ENCODE results near the gene FOXL3.

FOXL3 gene

GRCh38 chr7:250523-250922, 39.4 kb upstream of the FOXL3 start:
- H3K36me3 ChIP-seq (ENCODE audit: insufficient read depth, low read length) = no peaks in the 10 kb centered on the region
- H3K4me3 ChIP-seq (ENCODE audit: low read length) = no peak overlapping the region
- H2AFZ ChIP-seq (ENCODE audit: low read depth, low read length) = no peak overlapping the region
- no peaks in the 10 kb centered on the region for H3K27me3 ChIP-seq (ENCODE audit: insufficient read depth, low read length)
- H3K9me3 ChIP-seq (ENCODE audit: low read length) = no peaks in the 10 kb centered on the region
- H3K4me1 ChIP-seq (ENCODE audit: insufficient read depth, low read length) = no peaks in the 10 kb centered on the region

- Histone ChIP-seq H3K36me3 (ENCODE audit: insufficient read depth, low read length) (no peaks in the 10 kb centered on the region), H3K4me3 (ENCODE audit: low read length) (no peak overlapping the region), H2AFZ (ENCODE audit: low read depth, low read length) (no peak overlapping the region), H3K4me1 (ENCODE audit: insufficient read depth, low read length) (no peaks in the 10 kb centered on the region), H3K9me3 (ENCODE audit: low read length) (no peaks in the 10 kb centered on the region), H3K27me3 (ENCODE audit: insufficient read depth, low read length) (no peaks in the 10 kb centered on the region)
Observed at GRCh38 chr7:251005-251404, 39.0 kb upstream of the FOXL3 start.

- Histone ChIP-seq H3K9me3 (ENCODE audit: low read length) (no peaks in the 10 kb centered on the region), H3K4me1 (ENCODE audit: insufficient read depth, low read length) (no peaks in the 10 kb centered on the region), H2AFZ (ENCODE audit: low read depth, low read length) (no peak overlapping the region), H3K36me3 (ENCODE audit: insufficient read depth, low read length) (no peaks in the 10 kb centered on the region), H3K4me3 (ENCODE audit: low read length) (no peak overlapping the region), H3K27me3 (ENCODE audit: insufficient read depth, low read length) (no peaks in the 10 kb centered on the region)
Observed at GRCh38 chr7:251446-252175, 38.4 kb upstream of the FOXL3 start.

GRCh38 chr7:252216-252965, 37.6 kb upstream of the FOXL3 start:
- Histone ChIP-seq H3K27me3 (ENCODE audit: insufficient read depth, low read length) (no peaks in the 10 kb centered on the region), H3K36me3 (ENCODE audit: insufficient read depth, low read length) (no peaks in the 10 kb centered on the region), H3K9me3 (ENCODE audit: low read length) (peaks cover 2% of the 10 kb centered on the region), H3K4me3 (ENCODE audit: low read length) (no peak overlapping the region), H3K4me1 (ENCODE audit: insufficient read depth, low read length) (no peaks in the 10 kb centered on the region), H2AFZ (ENCODE audit: low read depth, low read length) (no peak overlapping the region)

GRCh38 chr7:252981-253380, 37.0 kb upstream of the FOXL3 start:
- H3K27me3 ChIP-seq (ENCODE audit: insufficient read depth, low read length) = no peaks in the 10 kb centered on the region
- no peak overlapping the region for H3K4me3 ChIP-seq (ENCODE audit: low read length)
- peaks cover 2% of the 10 kb centered on the region for H3K9me3 ChIP-seq (ENCODE audit: low read length)
- no peaks in the 10 kb centered on the region for H3K4me1 ChIP-seq (ENCODE audit: insufficient read depth, low read length)
- H3K36me3 ChIP-seq (ENCODE audit: insufficient read depth, low read length) = no peaks in the 10 kb centered on the region
- no peak overlapping the region for H2AFZ ChIP-seq (ENCODE audit: low read depth, low read length)

GRCh38 chr7:253581-254336, 36.2 kb upstream of the FOXL3 start:
- Histone ChIP-seq H3K9me3 (ENCODE audit: low read length) (peaks cover 2% of the 10 kb centered on the region), H2AFZ (ENCODE audit: low read depth, low read length) (no peak overlapping the region), H3K4me3 (ENCODE audit: low read length) (no peak overlapping the region), H3K36me3 (ENCODE audit: insufficient read depth, low read length) (no peaks in the 10 kb centered on the region), H3K4me1 (ENCODE audit: insufficient read depth, low read length) (no peaks in the 10 kb centered on the region), H3K27me3 (ENCODE audit: insufficient read depth, low read length) (no peaks in the 10 kb centered on the region)

- no peaks in the 10 kb centered on the region for H3K4me1 ChIP-seq (ENCODE audit: insufficient read depth, low read length)
Observed at GRCh38 chr7:254337-255037, 35.5 kb upstream of the FOXL3 start.

GRCh38 chr7:255038-255435, 34.9 kb upstream of the FOXL3 start:
- Histone ChIP-seq H3K9me3 (ENCODE audit: low read length) (peaks cover 2% of the 10 kb centered on the region), H3K27me3 (ENCODE audit: insufficient read depth, low read length) (no peaks in the 10 kb centered on the region), H3K36me3 (ENCODE audit: insufficient read depth, low read length) (no peaks in the 10 kb centered on the region), H3K4me1 (ENCODE audit: insufficient read depth, low read length) (no peaks in the 10 kb centered on the region), H3K4me3 (ENCODE audit: low read length) (no peak overlapping the region), H2AFZ (ENCODE audit: low read depth, low read length) (no peak overlapping the region)

More at GRCh38 chr7:254337-255037, 35.5 kb upstream of the FOXL3 start:
- Histone ChIP-seq H2AFZ (ENCODE audit: low read depth, low read length) (no peak overlapping the region), H3K9me3 (ENCODE audit: low read length) (peaks cover 2% of the 10 kb centered on the region), H3K27me3 (ENCODE audit: insufficient read depth, low read length) (no peaks in the 10 kb centered on the region), H3K36me3 (ENCODE audit: insufficient read depth, low read length) (no peaks in the 10 kb centered on the region), H3K4me3 (ENCODE audit: low read length) (no peak overlapping the region)

- Histone ChIP-seq H3K27me3 (ENCODE audit: insufficient read depth, low read length) (no peaks in the 10 kb centered on the region), H3K9me3 (ENCODE audit: low read length) (peaks cover 2% of the 10 kb centered on the region), H3K4me1 (ENCODE audit: insufficient read depth, low read length) (no peaks in the 10 kb centered on the region), H2AFZ (ENCODE audit: low read depth, low read length) (no peak overlapping the region), H3K4me3 (ENCODE audit: low read length) (no peak overlapping the region), H3K36me3 (ENCODE audit: insufficient read depth, low read length) (no peaks in the 10 kb centered on the region)
Observed at GRCh38 chr7:255721-256361, 34.1 kb upstream of the FOXL3 start.

- Histone ChIP-seq H3K36me3 (ENCODE audit: insufficient read depth, low read length) (no peaks in the 10 kb centered on the region), H2AFZ (ENCODE audit: low read depth, low read length) (no peak overlapping the region), H3K4me3 (ENCODE audit: low read length) (no peak overlapping the region)
Observed at GRCh38 chr7:256461-256940, 33.5 kb upstream of the FOXL3 start.

GRCh38 chr7:256981-257646, 32.9 kb upstream of the FOXL3 start:
- Histone ChIP-seq H3K27me3 (ENCODE audit: insufficient read depth, low read length) (no peaks in the 10 kb centered on the region), H2AFZ (ENCODE audit: low read depth, low read length) (no peak overlapping the region), H3K9me3 (ENCODE audit: low read length) (peaks cover 6% of the 10 kb centered on the region), H3K4me1 (ENCODE audit: insufficient read depth, low read length) (no peaks in the 10 kb centered on the region), H3K36me3 (ENCODE audit: insufficient read depth, low read length) (no peaks in the 10 kb centered on the region), H3K4me3 (ENCODE audit: low read length) (no peak overlapping the region)

More at GRCh38 chr7:256461-256940, 33.5 kb upstream of the FOXL3 start:
- Histone ChIP-seq H3K27me3 (ENCODE audit: insufficient read depth, low read length) (no peaks in the 10 kb centered on the region), H3K4me1 (ENCODE audit: insufficient read depth, low read length) (no peaks in the 10 kb centered on the region), H3K9me3 (ENCODE audit: low read length) (peaks cover 6% of the 10 kb centered on the region)

GRCh38 chr7:257647-257992, 32.4 kb upstream of the FOXL3 start:
- no peaks in the 10 kb centered on the region for H3K36me3 ChIP-seq (ENCODE audit: insufficient read depth, low read length)

More at GRCh38 chr7:257647-257992, 32.4 kb upstream of the FOXL3 start:
- Histone ChIP-seq H3K4me1 (ENCODE audit: insufficient read depth, low read length) (no peaks in the 10 kb centered on the region), H3K9me3 (ENCODE audit: low read length) (peaks cover 11% of the 10 kb centered on the region), H3K4me3 (ENCODE audit: low read length) (no peak overlapping the region), H3K27me3 (ENCODE audit: insufficient read depth, low read length) (no peaks in the 10 kb centered on the region), H2AFZ (ENCODE audit: low read depth, low read length) (no peak overlapping the region)
